ENCODE results near the gene FYB1.

FYB1 gene

GRCh38 chr5:39107350-39107749 is 112.0 kb downstream of the FYB1 start:
- no peak for DNase-seq (ENCODE audit: low read depth)
- no peak for TF ChIP-seq MAX (IDR thresholded peaks at IDR 0.05; ENCODE audit: low read depth, low read length)
- TF ChIP-seq POLR2A (IDR thresholded peaks at IDR 0.05; ENCODE audit: extremely low read depth, insufficient read length) = no peak
- TF ChIP-seq CTCF (IDR thresholded peaks at IDR 0.05; ENCODE audit: low read depth, low read length) = no peak
- no peak for TF ChIP-seq MYC (IDR thresholded peaks at IDR 0.05; ENCODE audit: low read depth, low read length)

GRCh38 chr5:39106322-39106721 is 113.0 kb downstream of the FYB1 start:
- no peak overlapping the region for H3K4me3 ChIP-seq (ENCODE audit: low read depth, low read length)
- no peak for DNase-seq (ENCODE audit: low read depth)
- TF ChIP-seq MAX (IDR thresholded peaks at IDR 0.05; ENCODE audit: low read depth, low read length) = no peak
- TF ChIP-seq CTCF (IDR thresholded peaks at IDR 0.05; ENCODE audit: low read depth, low read length) = no peak
- TF ChIP-seq MYC (IDR thresholded peaks at IDR 0.05; ENCODE audit: low read depth, low read length) = no peak
- no peak for TF ChIP-seq POLR2A (IDR thresholded peaks at IDR 0.05; ENCODE audit: extremely low read depth, insufficient read length)

More at GRCh38 chr5:39107350-39107749, 112.0 kb downstream of the FYB1 start:
- H3K4me3 ChIP-seq (ENCODE audit: low read depth, low read length) = no peak overlapping the region

- TF ChIP-seq CTCF (IDR thresholded peaks at IDR 0.05; ENCODE audit: low read depth, low read length) = no peak
- no peak for TF ChIP-seq POLR2A (IDR thresholded peaks at IDR 0.05; ENCODE audit: extremely low read depth, insufficient read length)
- no peak for TF ChIP-seq MAX (IDR thresholded peaks at IDR 0.05; ENCODE audit: low read depth, low read length)
- no peak for TF ChIP-seq MYC (IDR thresholded peaks at IDR 0.05; ENCODE audit: low read depth, low read length)
- H3K4me3 ChIP-seq (ENCODE audit: low read depth, low read length) = no peak overlapping the region
- DNase-seq (ENCODE audit: low read depth) = no peak
These were observed 115.1 kb downstream of the FYB1 start for GRCh38 chr5:39104221-39104620.

- TF ChIP-seq MYC (IDR thresholded peaks at IDR 0.05; ENCODE audit: low read depth, low read length) (no peak), CTCF (IDR thresholded peaks at IDR 0.05; ENCODE audit: low read depth, low read length) (no peak), POLR2A (IDR thresholded peaks at IDR 0.05; ENCODE audit: extremely low read depth, insufficient read length) (no peak)
- no peak for DNase-seq (ENCODE audit: low read depth)
- H3K4me3 ChIP-seq (ENCODE audit: low read depth, low read length) = no peak overlapping the region
These were observed 116.6 kb downstream of the FYB1 start for GRCh38 chr5:39102684-39103155.

- peak; percentile 51 for DNase-seq (ENCODE audit: low read depth)
- TF ChIP-seq POLR2A (IDR thresholded peaks at IDR 0.05; ENCODE audit: extremely low read depth, insufficient read length) = no peak
- no peak for TF ChIP-seq CTCF (IDR thresholded peaks at IDR 0.05; ENCODE audit: low read depth, low read length)
- no peak for TF ChIP-seq MAX (IDR thresholded peaks at IDR 0.05; ENCODE audit: low read depth, low read length)
- no peak for TF ChIP-seq MYC (IDR thresholded peaks at IDR 0.05; ENCODE audit: low read depth, low read length)
- no peak overlapping the region for H3K4me3 ChIP-seq (ENCODE audit: low read depth, low read length)
These were observed 118.4 kb downstream of the FYB1 start for GRCh38 chr5:39100851-39101396.

Measured in NB4 (cell line).